LNCaP clone FGC (cell line): Measurements from ENCODE around the gene USP34.

Experiments
- DNase-seq: peaks from one replicate; pipeline ENCODE4 v3.0.0-alpha.2; 2011; ENCODE audit warnings: low read depth
- H3K4me3 ChIP-seq: 2 replicates; pipeline ENCODE4 v1.5.1; 2011; ENCODE audit warnings: mild to moderate bottlenecking, low read depth, low read length, control low read depth
- CTCF ChIP-seq: IDR thresholded peaks from 2 replicates; pipeline ENCODE4 v1.5.1; 2012; ENCODE audit warnings: mild to moderate bottlenecking; ENCODE audit not compliant: control insufficient read depth, insufficient read depth; ENCODE audit errors: extremely low read depth

USP34 gene

GRCh38 chr2:61368687-61369665, 101.9 kb downstream of the USP34 start:
- H3K4me3 ChIP-seq, result no peak overlapping the region
- no peak for DNase-seq
- TF ChIP-seq CTCF, result no peak

DNA sequence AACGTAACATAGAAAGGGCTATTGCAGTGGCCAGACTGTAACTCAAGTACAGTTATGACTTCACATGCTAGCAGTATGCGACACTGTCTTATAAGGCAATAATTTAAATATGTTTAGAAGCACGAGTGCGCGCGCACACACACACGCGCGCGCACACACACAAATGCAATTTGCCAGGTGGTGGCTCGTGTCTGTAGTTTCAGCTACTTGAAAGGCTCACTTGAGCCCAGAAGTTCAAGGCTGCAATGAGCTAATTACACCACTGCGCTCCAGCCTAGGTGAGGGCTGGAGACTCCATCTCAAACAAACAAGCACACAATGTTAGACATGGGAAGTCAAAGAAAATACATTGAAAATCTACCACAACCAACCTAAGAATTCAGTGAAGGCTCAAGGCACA, 103.7 kb downstream of the USP34 start:
- H3K4me3 ChIP-seq, result no peak overlapping the region

DNA sequence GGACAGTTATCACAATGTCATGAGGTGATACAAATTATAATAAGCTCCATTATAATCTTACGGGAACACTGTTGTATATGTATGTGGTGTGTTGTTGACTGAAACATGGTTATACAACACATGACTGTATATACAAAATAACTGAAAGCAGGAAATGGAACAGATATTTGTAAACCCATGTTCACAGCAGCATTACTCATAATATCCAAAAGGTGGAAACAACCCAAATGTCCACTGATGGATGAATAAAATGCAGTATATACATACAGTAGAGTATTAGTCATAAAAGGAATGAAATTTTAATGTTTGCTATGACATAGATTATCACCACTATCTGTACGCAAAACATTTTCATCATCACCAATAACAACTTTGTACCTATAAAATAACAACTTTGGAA, 107.3 kb downstream of the USP34 start:
- H3K4me3 ChIP-seq, result no peak overlapping the region
- no peak for TF ChIP-seq CTCF
- DNase-seq, result peak; percentile 1

More for the DNA sequence above, 103.7 kb downstream of the USP34 start:
- no peak for TF ChIP-seq CTCF
- DNase-seq, result no peak

DNA sequence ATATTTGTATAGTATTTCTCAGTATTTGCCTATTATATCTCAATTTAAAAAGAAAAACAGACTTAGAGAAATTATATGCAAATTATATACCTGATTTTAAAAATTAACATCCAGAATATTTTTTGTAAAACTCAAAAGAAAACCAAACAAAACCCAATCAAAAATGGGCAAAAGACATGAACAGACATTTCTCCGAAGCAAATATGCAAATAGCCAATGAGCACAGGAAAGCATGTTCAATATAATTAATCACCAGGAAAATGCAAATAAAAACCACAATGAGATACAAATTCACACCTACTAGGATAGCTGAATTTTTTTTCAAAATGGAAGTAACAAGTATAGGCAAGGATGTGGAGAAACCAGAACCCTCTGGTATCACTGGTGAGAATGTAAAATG, 108.0 kb downstream of the USP34 start:
- no peak for TF ChIP-seq CTCF

GRCh38 chr2:61361068-61361467, 109.8 kb downstream of the USP34 start:
- H3K4me3 ChIP-seq, result no peak overlapping the region
- TF ChIP-seq CTCF, result no peak
- no peak for DNase-seq

More for the DNA sequence above, 108.0 kb downstream of the USP34 start:
- no peak for DNase-seq
- H3K4me3 ChIP-seq, result no peak overlapping the region

- no peak overlapping the region for H3K4me3 ChIP-seq
- no peak for TF ChIP-seq CTCF
- DNase-seq, result no peak
These were observed 111.8 kb downstream of the USP34 start for GRCh38 chr2:61359058-61359457.

DNA sequence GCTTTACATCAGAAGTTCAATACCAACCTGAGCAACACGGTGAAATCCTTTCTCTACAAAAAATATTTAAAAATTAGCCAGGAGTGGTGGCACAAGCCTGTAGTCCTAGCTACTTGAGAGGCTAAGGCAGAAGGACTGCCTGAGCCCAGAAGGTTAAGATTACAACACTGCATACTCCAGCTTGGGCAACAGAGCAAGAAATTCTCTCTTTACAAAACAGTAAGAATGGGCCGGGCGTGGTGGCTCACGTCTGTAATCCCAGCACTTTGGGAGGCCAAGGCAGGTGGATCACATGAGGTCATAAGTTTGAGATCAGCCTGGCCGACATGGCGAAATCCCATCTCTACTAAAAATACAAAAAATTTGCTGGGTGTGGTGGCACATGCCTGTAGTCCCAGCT, 113.2 kb downstream of the USP34 start:
- no peak for DNase-seq
- no peak for TF ChIP-seq CTCF
- H3K4me3 ChIP-seq, result no peak overlapping the region
